Parathyroid adenoma (tissue), 2 donors: ENCODE data around the gene SFI1.

Experiments
- H2AFZ ChIP-seq: fragments of 300-600 bp; sonication (generic); one replicate; pipeline ENCODE4 v1.7.0; 2017; ENCODE audit warnings: antibody characterized with exemption, mild to moderate bottlenecking
- H3K27ac ChIP-seq: fragments of 300-600 bp; sonication (generic); one replicate; pipeline ENCODE4 v1.7.0; 2017
- H3K27me3 ChIP-seq: fragments of 300-600 bp; sonication (generic); one replicate; pipeline ENCODE4 v1.7.0; 2017; ENCODE audit warnings: low read length; ENCODE audit not compliant: control insufficient read depth, insufficient read depth
- H3K36me3 ChIP-seq: fragments of 300-600 bp; sonication (generic); one replicate; pipeline ENCODE4 v1.7.0; 2017; ENCODE audit warnings: low read length; ENCODE audit not compliant: control insufficient read depth, insufficient read depth
- H3K4me1 ChIP-seq: fragments of 300-600 bp; sonication (generic); one replicate; pipeline ENCODE4 v1.7.0; 2017; ENCODE audit warnings: control low read depth
- H3K4me2 ChIP-seq: fragments of 300-600 bp; sonication (generic); one replicate; pipeline ENCODE4 v1.7.0; 2017; ENCODE audit warnings: low read length
- H3K4me3 ChIP-seq: fragments of 300-600 bp; sonication (generic); one replicate; pipeline ENCODE4 v1.7.0; 2017; ENCODE audit warnings: low read depth, low read length
- H3K79me2 ChIP-seq: fragments of 300-600 bp; sonication (generic); one replicate; pipeline ENCODE4 v1.7.0; 2017; ENCODE audit warnings: control low read depth
- H3K9ac ChIP-seq: fragments of 300-600 bp; sonication (generic); one replicate; pipeline ENCODE4 v1.7.0; 2017; ENCODE audit warnings: mild to moderate bottlenecking
- H3K9me3 ChIP-seq: fragments of 300-600 bp; sonication (generic); one replicate; pipeline ENCODE4 v1.7.0; 2017; ENCODE audit warnings: low read length; ENCODE audit not compliant: control insufficient read depth
- TF ChIP-seq, protein P1 (sequence below): fragments of 300-600 bp; sonication (generic); IDR thresholded peaks from one replicate; pipeline ENCODE4 v1.7.0; 2017; ENCODE audit warnings: antibody characterized with exemption, mild to moderate bottlenecking
- donor health status: primary hyperparathyroidism.

SFI1 gene

GRCh38 chr22:31637447-31637890 lies 141.1 kb downstream of the SFI1 start:
- Histone ChIP-seq H3K27me3 (no peaks in the 10 kb centered on the region), H3K9ac (no peak overlapping the region), H3K4me3 (no peak overlapping the region), H3K27ac (peak overlapping the region; percentile 57), H3K79me2 (peaks cover 15% of the 10 kb centered on the region), H3K9me3 (no peaks in the 10 kb centered on the region), H3K4me1 (peaks cover 2% of the 10 kb centered on the region), H3K36me3 (no peaks in the 10 kb centered on the region), H2AFZ (no peak overlapping the region), H3K4me2 (no peak overlapping the region)
- TF ChIP-seq, protein P1, sequence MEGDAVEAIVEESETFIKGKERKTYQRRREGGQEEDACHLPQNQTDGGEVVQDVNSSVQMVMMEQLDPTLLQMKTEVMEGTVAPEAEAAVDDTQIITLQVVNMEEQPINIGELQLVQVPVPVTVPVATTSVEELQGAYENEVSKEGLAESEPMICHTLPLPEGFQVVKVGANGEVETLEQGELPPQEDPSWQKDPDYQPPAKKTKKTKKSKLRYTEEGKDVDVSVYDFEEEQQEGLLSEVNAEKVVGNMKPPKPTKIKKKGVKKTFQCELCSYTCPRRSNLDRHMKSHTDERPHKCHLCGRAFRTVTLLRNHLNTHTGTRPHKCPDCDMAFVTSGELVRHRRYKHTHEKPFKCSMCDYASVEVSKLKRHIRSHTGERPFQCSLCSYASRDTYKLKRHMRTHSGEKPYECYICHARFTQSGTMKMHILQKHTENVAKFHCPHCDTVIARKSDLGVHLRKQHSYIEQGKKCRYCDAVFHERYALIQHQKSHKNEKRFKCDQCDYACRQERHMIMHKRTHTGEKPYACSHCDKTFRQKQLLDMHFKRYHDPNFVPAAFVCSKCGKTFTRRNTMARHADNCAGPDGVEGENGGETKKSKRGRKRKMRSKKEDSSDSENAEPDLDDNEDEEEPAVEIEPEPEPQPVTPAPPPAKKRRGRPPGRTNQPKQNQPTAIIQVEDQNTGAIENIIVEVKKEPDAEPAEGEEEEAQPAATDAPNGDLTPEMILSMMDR, result no peak

DNA sequence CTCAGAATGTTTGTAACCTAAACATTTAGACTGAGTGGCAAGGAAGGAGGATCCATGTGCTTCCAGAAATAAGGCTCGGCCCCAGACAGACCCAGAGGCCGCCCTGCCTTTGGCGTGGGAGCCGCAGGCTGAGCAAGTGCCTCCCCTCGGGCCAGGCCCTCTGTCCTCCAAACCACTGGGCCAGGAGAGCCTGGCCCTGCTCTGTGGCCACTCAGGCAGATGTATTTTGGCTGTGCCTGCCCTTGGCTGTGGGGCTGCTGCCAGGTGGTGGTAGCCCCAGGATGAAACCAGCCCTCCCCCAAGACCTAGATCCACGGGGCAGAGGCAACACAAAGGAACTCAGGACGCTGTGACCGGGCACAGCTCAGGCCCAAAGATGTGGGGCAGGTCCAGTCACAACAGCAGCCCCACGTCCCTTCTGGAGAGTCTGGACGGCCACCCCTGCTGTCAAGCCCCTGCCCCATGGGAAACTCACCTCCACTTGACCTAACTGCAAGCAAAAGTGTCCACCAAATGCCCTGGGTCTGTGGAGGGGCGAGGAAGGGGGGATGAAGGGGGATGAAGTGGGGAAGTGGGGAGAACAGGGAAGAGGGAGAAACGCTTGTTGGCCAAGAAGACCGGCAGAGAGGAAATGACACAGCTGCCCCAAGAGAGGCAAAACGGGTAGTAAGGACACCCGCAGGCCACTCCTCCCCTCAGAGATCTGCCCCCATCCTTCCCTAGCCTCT lies 141.7 kb downstream of the SFI1 start:
- no peak overlapping the region for H3K4me3 ChIP-seq
- peak overlapping the region; percentile 57 for H3K27ac ChIP-seq
- H3K79me2 ChIP-seq, result peaks cover 13% of the 10 kb centered on the region
- no peaks in the 10 kb centered on the region for H3K36me3 ChIP-seq
- no peaks in the 10 kb centered on the region for H3K9me3 ChIP-seq
- no peak overlapping the region for H2AFZ ChIP-seq
- H3K4me1 ChIP-seq, result peaks cover 2% of the 10 kb centered on the region
- TF ChIP-seq, protein P1, result no peak
- H3K27me3 ChIP-seq, result no peaks in the 10 kb centered on the region
- no peak overlapping the region for H3K9ac ChIP-seq
- no peak overlapping the region for H3K4me2 ChIP-seq

DNA sequence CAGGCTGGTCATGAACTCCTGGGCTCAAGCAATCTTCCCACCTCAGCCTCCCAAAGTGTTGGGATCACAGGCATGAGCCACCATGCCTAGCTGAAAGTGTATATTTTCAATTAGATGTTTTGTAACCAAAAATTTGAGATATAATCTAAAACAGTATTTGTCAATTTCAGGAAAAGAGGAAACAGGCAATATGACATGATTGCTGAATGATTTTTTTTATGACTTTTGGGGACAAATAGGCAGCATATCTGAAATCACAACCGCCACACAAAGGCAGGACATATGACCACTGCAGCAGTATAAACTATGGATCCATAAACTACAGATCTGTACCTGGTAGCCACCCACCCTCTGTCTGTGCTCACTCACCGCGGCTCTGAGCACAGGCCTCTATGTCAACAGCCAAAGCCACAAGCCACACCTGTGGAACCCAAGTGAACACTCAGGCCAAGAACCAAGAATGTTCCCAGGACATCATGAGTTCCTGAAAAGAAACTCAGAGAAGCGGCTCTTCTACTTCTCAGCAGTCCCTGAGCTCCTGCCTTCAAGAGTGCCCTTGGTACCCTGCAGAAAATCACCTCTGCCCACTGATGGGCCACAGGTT lies 143.2 kb downstream of the SFI1 start:
- no peak overlapping the region for H3K9ac ChIP-seq
- H3K9me3 ChIP-seq, result no peaks in the 10 kb centered on the region
- no peaks in the 10 kb centered on the region for H3K27me3 ChIP-seq
- no peak overlapping the region for H3K4me2 ChIP-seq
- H3K4me1 ChIP-seq, result no peaks in the 10 kb centered on the region
- H3K36me3 ChIP-seq, result no peaks in the 10 kb centered on the region
- H2AFZ ChIP-seq, result no peak overlapping the region
- TF ChIP-seq, protein P1, result no peak
- peaks cover 4% of the 10 kb centered on the region for H3K79me2 ChIP-seq
- no peak overlapping the region for H3K27ac ChIP-seq
- H3K4me3 ChIP-seq, result no peak overlapping the region

DNA sequence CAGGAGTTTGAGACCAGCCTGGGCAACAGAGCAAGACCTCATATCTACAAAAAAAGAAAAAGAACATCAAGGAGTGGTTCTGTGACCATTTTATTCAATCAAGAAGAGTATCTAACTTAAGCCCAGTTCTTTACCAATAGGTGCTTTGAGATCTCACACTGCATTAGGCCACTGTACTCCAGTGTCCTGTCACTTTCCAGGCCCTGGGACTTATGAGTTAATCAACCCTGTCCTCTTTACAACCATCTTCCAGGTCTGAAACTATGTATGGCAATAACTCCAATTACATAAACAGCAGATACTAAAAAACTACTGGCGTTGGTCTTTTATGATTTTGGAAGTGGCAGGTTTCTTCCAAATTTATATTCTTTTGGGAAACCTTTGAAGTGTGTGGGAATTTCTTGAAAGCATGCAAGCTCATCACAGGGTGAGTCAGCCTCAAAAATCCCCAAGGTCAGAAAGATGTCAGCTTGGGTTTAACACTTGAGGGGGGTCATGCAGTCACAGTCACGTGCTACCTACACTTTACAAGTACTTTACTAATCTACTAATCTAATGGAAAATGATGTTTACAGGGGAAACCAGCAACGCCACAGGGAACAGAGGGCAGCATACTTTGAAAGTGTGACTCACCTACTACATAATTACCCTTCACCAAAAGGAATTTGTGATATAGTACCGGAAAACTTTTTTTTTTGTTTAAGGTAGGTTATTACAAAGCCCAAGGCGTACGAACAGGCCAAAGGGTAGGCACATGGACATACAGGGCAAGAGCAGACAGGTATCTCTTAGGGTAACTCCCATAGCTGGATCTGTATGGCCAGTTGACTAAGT lies 150.1 kb downstream of the SFI1 start:
- peak overlapping the region; percentile 15 for H3K27ac ChIP-seq
- H3K36me3 ChIP-seq, result no peaks in the 10 kb centered on the region
- H3K4me1 ChIP-seq, result no peaks in the 10 kb centered on the region

More for the DNA sequence above, 150.1 kb downstream of the SFI1 start:
- TF ChIP-seq, protein P1, result no peak
- peaks cover under 1% of the 10 kb centered on the region for H3K79me2 ChIP-seq
- peak overlapping the region; percentile 10 for H3K4me3 ChIP-seq
- no peak overlapping the region for H3K9ac ChIP-seq
- no peaks in the 10 kb centered on the region for H3K9me3 ChIP-seq
- peak overlapping the region; percentile 4 for H3K4me2 ChIP-seq
- H2AFZ ChIP-seq, result no peak overlapping the region
- H3K27me3 ChIP-seq, result no peaks in the 10 kb centered on the region
